Measurements from ENCODE around the gene PPP4C.
A peak's percentile ranks its signal among the peaks of the same experiment; 100 is the strongest.

PPP4C gene

DNA sequence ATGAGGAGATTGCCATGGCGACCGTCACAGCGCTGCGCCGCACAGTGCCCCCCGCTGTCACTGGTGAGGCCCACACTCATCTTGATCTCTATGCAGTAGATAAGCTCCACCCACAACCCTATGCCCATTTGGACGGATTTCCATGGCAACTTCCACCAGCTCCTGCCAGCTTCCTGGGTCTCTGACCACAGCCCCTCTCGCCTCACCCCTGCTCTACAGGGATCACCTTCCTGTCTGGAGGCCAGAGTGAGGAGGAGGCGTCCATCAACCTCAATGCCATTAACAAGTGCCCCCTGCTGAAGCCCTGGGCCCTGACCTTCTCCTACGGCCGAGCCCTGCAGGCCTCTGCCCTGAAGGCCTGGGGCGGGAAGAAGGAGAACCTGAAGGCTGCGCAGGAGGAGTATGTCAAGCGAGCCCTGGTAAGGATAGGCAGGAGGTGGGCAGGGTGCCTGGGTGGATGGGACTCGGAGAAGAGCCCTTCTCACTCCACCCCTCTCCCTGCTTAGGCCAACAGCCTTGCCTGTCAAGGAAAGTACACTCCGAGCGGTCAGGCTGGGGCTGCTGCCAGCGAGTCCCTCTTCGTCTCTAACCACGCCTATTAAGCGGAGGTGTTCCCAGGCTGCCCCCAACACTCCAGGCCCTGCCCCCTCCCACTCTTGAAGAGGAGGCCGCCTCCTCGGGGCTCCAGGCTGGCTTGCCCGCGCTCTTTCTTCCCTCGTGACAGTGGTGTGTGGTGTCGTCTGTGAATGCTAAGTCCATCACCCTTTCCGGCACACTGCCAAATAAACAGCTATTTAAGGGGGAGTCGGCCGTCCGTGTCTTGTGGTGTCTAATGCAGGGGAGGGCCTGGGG lies 6.0 kb upstream of the PPP4C start:
- intact Hi-C loops (cut with DNase I), result loop anchor here (5.0 kb wide), 1 partner anchor 52 kb away; the partner anchor contains the start of gene MAPK3

DNA sequence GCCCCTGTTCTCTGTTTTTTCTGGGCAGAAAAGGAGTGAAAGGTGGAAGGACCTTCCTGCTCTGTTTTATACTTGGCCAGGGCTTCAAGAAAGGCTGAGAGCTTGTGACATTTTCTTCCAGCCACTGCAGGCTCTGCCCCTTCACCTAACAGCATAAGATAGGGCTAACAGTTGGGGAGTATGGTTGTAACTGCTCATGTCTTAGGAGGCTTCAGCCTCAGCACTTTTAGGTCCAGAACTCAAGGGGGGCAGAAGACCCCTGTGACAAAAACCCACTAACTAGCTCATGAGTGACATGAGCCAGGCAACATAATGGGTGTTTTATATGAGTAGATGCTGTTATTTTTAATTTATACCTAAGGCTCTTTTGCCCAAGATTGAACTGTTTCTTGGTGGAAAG lies 5.3 kb upstream of the PPP4C start:
- intact Hi-C loops (cut with DNase I), result no loop called here
- no peak for DNase-seq

More for the DNA sequence above, 6.0 kb upstream of the PPP4C start:
- peak in 23 of 42 donors; percentile 9 to 63 (median 36) for DNase-seq

DNA sequence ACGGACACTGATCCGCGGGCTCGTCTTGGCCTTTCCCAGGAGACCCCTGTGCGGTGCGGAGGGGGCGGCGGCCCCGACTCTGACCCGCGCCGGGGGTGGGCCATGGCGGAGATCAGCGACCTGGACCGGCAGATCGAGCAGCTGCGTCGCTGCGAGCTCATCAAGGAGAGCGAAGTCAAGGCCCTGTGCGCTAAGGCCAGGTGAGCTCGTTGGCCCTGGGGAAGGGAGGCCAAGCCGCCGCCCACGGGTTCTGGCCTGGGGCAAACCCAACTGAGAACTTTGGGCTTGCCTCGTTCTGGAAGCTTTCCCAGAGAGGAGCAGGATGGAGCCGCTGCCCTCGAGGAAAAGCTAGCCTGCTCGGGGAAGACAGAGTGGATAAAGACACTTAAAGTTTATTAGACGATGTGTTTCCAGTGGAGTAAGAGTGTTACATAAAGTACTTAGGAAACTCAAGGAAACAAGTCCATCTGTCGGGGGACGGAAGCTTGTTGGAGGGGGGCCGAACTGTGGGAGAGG lies 540 bp downstream of the PPP4C start:
- intact Hi-C loops (cut with DNase I), result loop anchor here (5.0 kb wide), 1 partner anchor 621 kb away; the partner anchor contains the start of gene SRCAP
- no peak for DNase-seq

DNA sequence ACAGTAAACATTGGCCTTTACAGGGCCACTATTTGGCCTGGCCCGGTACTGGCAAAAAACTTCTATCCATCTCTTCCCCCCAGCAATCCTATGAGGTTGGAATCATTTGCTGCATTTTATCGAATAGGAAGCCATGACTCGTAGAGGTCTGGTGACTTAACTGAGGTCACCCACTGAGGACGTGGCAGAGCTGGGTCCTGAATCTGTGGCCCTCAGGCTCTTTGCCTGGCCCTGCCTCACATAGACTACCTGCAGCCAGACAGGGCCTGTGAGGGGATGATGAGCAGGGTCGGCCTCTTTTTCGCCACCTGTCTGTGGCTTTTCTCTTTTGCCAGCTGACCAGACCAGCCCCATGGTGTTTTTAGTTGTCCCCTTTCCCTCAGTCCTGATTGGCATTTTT lies 1.9 kb downstream of the PPP4C start:
- no peak for DNase-seq
- intact Hi-C loops (cut with DNase I), result loop anchor here (5.0 kb wide), 1 partner anchor 620 kb away; the partner anchor contains the start of gene SRCAP

DNA sequence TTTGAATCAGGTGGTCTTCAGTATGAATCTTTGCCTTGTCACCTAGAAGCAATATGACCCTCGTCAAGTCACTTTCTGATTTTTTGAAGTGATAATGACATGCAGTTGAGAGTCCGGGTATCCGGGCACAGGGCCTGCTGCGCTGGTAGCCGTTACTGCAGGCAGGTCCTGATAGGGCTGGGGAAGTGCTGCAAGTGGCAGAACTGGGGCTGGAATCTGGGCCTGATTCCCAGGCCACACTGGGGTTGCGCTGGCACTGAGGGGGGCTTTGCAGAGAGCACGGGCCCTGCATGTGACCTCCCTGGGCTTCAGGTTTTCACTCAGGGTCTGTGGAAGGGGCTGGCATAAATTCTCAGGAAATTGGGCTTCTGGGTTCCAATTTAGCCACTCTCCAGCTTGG lies 3.0 kb downstream of the PPP4C start:
- intact Hi-C loops (cut with DNase I), result loop anchor here (5.0 kb wide), 1 partner anchor 619 kb away; the partner anchor contains the start of gene SRCAP
- DNase-seq, result no peak

DNA sequence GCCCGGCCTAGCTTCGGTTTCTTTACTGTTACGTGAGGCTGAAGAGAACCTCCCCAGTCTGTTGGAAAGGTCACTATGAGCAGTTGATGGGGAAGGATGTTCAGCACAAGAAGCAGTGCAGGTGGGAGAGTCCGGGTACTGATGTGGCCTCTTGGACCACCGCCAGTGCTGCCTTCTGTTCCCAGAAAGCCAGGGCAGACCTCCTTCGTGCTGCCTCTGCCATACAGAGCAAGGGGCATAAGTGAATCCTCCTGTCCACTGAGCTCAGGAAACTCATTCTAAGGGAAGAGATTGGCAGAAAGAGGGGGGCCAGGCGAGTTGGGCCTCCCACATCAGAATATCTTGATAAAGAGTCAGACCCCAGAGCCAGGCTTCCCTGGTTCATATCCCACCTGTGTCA lies 3.7 kb downstream of the PPP4C start:
- intact Hi-C loops (cut with DNase I), result loop anchor here (5.0 kb wide), 1 partner anchor 618 kb away; the partner anchor contains the start of gene SRCAP
- no peak for DNase-seq

DNA sequence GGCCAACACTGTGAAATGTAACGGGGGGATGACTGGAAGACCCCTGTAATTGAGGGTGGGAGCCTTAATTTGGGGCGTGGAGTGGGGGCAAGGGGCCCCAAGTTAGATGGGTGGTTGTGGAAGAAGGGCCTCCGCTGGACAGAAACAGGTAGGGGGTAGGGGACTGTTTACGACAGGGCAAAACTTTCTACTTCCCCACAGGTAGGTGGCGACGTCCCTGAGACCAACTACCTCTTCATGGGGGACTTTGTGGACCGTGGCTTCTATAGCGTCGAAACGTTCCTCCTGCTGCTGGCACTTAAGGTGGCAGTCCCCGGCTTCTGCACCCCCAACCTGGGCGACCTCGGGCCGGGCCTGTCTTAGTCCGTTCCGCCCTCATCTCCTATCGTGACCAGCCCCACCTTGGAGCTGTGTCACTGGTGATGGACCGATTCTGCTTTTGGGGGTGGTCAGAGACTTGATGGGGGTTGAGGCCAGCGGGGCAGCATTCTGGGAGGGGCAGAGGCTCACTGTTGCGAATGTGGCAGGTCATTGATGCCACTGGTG lies 6.8 kb downstream of the PPP4C start:
- intact Hi-C loops (cut with DNase I), result no loop called here
- no peak for DNase-seq

DNA sequence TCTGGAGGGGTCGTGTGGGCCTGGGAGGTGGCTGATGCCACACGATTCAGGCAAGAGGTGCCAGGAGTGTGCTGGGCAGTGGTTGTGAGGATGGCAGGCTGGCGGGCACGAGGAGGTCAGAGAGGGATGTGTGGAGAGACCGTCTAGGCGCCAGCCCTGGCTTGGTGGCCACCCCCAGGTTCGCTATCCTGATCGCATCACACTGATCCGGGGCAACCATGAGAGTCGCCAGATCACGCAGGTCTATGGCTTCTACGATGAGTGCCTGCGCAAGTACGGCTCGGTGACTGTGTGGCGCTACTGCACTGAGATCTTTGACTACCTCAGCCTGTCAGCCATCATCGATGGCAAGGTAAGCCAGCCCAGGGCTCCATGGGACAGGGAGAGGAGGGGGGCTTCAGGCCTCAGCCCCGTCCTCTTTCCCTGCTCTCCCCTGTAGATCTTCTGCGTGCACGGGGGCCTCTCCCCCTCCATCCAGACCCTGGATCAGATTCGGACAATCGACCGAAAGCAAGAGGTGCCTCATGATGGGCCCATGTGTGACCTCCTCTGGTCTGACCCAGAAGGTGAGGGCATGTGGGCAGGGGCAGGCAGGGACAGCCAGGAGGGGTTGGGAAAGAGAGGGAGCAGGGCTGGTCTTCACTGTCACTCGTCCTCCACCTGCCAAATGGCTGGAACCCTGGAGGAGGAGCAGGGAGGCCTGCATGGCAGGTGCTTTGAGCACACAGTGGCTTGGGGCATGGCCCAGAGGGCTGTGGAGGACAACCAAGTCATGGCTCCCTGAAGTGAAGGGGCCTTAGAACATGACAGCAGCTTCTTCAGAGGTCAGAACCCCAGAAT lies 7.6 kb downstream of the PPP4C start:
- DNase-seq, result no peak
- intact Hi-C loops (cut with DNase I), result no loop called here

DNA sequence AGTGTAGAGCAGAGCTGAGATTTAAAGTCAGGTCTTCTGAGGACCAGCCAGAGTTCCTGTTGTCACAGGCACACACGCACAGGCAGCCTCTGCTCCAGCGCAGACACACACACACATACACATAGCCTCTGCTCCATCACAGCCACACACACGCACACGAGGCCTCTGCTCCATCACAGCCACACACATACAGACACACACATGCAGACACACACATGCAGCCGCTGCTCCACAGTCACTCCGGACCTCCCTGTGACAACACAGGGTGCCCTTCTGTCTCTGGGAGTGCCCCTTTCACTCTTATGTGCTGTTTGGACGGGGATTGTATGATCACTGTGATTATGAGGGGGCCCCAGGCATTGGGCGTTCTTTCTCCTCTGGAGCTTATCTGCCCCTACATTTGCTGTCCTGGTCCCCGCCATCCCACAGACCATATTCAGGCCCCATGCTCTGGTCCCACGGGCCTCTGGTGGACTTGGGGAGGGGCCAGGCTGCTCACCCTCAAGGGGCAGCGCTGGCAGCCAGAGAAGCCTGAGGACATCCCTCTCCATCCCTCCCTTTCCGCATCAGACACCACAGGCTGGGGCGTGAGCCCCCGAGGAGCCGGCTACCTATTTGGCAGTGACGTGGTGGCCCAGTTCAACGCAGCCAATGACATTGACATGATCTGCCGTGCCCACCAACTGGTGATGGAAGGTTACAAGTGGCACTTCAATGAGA lies 8.5 kb downstream of the PPP4C start:
- intact Hi-C loops (cut with DNase I), result no loop called here

DNA sequence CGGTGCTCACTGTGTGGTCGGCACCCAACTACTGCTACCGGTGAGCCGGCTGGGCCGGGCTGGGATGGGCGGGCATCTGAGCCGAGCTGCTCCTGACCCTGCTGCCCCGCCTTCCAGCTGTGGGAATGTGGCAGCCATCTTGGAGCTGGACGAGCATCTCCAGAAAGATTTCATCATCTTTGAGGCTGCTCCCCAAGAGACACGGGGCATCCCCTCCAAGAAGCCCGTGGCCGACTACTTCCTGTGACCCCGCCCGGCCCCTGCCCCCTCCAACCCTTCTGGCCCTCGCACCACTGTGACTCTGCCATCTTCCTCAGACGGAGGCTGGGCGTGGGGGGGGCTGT lies 9.0 kb downstream of the PPP4C start:
- intact Hi-C loops (cut with DNase I), result no loop called here
- DNase-seq, result no peak

More for the DNA sequence above, 8.5 kb downstream of the PPP4C start:
- no peak for DNase-seq

DNA sequence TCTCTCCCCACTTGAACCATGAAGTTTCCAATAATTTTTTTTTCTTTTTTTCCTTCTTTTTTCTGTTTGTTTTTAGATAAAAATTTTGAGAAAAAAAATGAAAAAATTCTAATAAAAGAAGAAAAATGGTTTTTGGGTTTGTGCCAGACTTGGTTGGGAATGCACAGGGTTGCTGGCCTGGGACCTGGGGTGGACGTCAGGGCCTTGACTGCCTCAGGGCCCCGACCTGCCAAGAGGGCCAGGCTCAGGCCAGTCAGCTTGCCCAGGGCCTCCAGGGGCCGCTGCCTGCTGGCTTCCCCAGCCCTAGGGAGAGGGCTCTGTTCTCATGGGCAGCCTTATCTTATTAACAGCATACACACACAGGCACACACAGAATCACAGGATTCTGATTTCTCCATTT lies 9.5 kb downstream of the PPP4C start:
- DNase-seq, result no peak
- intact Hi-C loops (cut with DNase I), result no loop called here

DNA sequence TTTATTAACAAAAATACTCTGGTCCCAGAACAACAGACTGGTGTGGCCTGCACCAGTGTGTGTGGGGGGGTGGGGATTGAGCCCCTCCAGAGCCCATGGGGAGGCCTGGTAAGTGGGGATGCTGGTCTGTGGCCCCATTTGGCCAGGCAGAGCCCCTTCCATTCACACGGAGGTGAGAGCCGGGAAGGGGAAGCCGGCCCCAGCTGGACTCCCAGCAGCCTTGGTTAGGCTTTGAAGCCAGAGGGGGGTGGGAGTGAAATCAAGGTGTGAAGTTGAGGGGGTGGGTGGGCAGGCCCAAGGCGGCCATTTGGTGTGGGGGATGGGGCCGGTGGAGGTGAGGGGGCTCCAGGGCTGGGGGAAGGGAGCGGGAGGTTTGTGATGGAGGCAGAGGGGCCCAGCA lies 10.0 kb downstream of the PPP4C start:
- DNase-seq, result no peak
- intact Hi-C loops (cut with DNase I), result no loop called here

DNA sequence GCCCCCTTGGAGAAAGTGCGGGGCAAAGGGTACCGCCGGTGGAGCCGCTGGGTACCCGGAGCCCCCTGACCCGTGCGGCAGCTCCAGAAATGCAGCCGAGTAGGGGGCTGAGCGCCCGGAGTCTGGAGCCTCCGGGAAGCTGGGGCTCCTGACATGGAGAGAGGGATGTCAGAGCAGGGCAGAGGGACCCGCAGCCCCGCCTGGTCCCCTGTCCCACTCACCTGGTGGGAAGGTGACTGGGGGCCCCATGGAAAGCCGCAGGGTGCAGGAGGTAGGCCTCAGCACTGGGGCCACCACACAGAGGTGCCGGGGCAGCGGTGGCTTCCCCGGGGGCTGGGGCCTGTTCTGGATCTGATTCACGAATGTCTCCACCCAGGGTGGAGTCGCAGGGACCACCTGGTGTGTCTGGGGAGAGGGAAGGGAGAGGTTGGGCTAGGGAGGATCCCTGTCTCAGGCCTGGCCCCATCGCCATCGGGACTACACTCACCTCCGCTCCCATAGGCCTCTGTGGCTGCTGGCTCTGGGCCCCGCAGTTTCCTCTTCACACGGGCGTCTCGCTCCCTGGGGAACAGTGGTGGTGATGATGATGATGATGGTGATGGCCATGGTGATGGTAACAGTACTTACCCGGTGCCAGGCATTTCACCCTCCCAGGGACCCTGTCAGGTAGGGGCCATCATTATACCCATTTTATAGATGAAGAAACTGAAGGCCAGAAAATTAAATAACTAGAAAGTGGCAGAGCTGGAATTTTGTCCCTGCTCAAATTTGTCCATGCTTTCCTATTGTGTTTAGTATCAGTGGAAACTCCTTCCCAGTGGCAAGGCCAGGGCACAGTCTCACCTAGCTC lies 10.7 kb downstream of the PPP4C start:
- DNase-seq, result no peak
- intact Hi-C loops (cut with DNase I), result no loop called here

DNA sequence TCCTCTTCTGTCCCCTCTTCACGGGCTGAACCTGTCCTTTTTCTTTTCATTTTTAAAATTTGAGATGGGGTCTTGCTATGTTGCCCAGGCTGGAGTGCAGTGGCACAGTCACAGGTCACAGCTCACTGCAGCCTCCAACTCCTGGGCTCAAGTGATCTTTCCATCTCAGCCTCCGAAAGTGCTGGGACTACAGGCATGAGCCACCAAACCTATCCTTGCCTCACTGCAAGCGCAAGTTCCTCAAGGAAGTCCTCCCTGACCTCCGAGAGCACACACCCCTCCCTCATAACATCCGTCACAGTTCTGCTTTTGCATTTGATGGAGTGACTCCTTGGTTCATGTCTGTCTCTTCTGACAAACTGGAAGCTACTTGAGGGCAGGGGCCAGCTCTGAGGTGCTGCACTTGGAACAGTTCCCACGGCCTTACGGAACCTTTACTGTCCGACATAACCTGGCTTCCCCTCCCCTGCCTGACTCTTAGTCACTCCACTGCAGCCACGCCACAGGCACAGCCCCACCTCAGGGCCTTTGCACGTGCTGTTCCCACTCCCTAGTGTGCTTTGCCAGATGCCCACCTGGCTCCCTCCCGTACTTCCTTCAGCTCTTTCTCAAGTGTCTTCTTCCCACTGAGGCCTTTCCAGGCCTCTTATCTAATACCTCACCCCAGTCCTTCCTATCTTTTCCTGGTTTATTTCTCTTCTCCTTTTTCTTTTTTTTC lies 11.5 kb downstream of the PPP4C start:
- intact Hi-C loops (cut with DNase I), result no loop called here
- DNase-seq, result no peak

DNA sequence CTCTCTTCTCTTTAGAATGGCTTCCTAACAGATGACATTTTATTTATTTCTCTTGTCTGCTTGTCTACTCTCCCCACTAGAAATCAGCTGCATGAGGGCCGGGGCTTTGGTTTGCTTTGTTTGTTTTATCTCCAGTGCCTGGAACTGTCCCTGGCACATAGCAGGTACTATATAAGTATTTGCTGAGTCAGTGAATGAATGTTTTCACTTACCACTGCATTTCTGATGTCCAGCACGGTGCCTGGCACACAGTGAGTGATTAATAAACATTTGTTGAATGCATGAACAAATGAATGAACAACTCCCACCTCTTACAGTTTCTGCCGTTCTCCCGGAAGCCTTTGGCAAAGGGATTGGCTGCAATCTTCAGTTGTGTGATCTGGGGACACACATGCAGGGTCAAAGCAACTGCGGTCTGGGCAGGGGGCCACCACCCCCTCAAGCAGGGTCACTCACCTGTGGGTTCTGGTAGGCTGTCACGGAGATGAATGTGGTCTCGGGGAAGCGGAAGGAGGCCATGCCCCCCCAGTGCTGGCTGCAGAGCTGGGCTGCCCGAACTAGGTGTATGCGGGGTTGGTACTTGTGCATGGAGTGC lies 12.5 kb downstream of the PPP4C start:
- intact Hi-C loops (cut with DNase I), result no loop called here
- DNase-seq, result no peak

DNA sequence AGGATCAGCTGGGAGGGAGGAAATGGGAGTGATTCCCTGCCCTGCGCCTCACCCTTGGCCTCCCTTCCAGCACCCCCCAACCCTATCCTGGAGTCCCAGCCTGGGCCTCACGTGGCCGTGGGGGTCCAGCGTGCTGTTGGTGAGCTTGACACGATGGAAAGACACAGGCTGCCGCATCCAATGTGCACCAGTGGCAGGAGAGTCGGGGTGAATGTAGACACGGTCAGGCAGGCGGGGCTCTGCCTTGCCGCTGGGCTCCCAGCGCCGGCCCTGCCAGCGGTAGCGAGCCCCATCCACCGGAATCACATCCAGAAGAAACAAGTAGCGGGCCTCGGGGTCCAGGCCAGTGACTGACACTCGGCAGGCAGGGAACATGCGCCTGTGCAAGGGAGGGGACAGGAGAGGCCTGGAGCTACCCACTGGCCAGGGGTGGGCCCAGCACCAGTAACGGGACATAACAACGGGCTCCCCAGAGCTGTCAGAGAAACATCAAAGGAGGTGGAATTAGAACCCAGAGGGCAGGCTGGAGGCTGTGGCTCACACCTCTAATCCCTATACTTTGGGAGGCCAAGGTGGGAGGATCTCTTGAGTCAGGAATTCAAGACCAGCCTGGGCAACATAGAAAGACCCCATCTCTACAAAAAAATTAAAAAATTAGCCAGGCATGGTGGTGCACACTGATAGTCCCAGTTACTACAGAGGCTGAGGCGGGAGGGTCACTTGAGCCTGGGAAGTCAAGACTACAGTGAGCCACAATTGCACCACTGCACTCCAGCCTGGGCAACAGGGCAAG lies 13.2 kb downstream of the PPP4C start:
- intact Hi-C loops (cut with DNase I), result no loop called here

More for the DNA sequence above, 13.2 kb downstream of the PPP4C start:
- DNase-seq, result no peak
